BJ (cell line): ENCODE data around the gene MBL2. TPM values are rescaled to one million over a fixed set of nuclear protein-coding genes. Genes with fewer than 3 reads are reported as not detected.

Source experiments
- CTCF ChIA-PET: fragments of 350-600 bp; formaldehyde crosslinking; extraction: SDS; loops from one replicate; lab custom pipeline; 2021; ENCODE audit warnings: antibody characterized with exemption, inconsistent platforms; lab: Yijun Ruan, JAX
- POLR2A ChIA-PET: fragments of 300-600 bp; sonication (Branson Sonifier 250); formaldehyde crosslinking; extraction: SDS; loops from one replicate; lab custom pipeline; 2021; ENCODE audit warnings: antibody characterized with exemption; lab: Charles Lee
- DNase-seq: peaks from one replicate; pipeline ENCODE4 v3.0.0-alpha.2; 2011; ENCODE audit warnings: low read depth
- H3K27me3 ChIP-seq: 2 replicates; pipeline ENCODE4 v1.6.0; 2011; ENCODE audit warnings: low read length; ENCODE audit not compliant: control insufficient read depth, insufficient read depth
- H3K36me3 ChIP-seq: 2 replicates; pipeline ENCODE4 v1.5.1; 2011; ENCODE audit warnings: low read length; ENCODE audit not compliant: control insufficient read depth, insufficient read depth
- H3K4me3 ChIP-seq: 2 replicates; pipeline ENCODE4 v1.5.1; 2011; ENCODE audit warnings: low read depth, mild to moderate bottlenecking, control low read depth, low read length
- CTCF ChIP-seq: IDR thresholded peaks from 2 replicates; pipeline ENCODE4 v1.5.1; 2011; ENCODE audit warnings: low read depth, mild to moderate bottlenecking, control low read depth, inconsistent platforms, low read length, moderate library complexity; ENCODE audit not compliant: insufficient read depth
- polyA plus RNA-seq: library from polyadenylated mRNA; depleted of rRNA; stranded (reverse); fragments of >200 nt; gene quantifications from 2 replicates; pipeline ENCODE4 v1.2.3, GENCODE V29; 2011

Gene MBL2
- polyA plus RNA-seq, 1 experiment = not detected

- TF ChIP-seq CTCF = no peak
- ChIA-PET POLR2A (no interaction called here), CTCF (no interaction called here)
- no peaks in the 10 kb centered on the region for H3K27me3 ChIP-seq
- no peak overlapping the region for H3K4me3 ChIP-seq
- DNase-seq = no peak
- no peaks in the 10 kb centered on the region for H3K36me3 ChIP-seq
Measured at GRCh38 chr10:52810761-52811160, 38.2 kb upstream of the MBL2 start.

DNA sequence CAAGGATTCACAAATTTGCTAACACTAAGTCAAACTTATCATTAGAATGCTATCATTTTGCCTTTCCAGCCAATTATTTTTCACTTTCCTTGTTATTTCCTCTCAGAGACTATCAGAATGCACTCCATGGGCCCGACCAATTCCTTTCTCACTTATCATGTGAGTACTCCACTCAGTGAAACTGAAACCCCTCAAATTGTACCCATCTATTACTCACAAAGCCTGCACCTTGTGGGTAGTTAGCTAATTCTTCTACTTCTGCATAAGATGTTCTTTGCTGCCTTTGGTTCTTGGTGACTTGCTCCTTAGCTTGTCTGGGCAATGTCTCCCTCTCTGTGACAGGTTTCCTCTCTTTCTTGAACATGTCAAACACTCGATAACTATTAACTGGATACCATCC is 35.2 kb upstream of the MBL2 start:
- no peak for TF ChIP-seq CTCF
- ChIA-PET POLR2A (no interaction called here), CTCF (no interaction called here)
- no peaks in the 10 kb centered on the region for H3K27me3 ChIP-seq
- H3K4me3 ChIP-seq = no peak overlapping the region
- no peaks in the 10 kb centered on the region for H3K36me3 ChIP-seq
- no peak for DNase-seq

GRCh38 chr10:52805414-52806285 is 33.1 kb upstream of the MBL2 start:
- no peak overlapping the region for H3K4me3 ChIP-seq
- DNase-seq = no peak
- no peaks in the 10 kb centered on the region for H3K27me3 ChIP-seq
- POLR2A ChIA-PET = no interaction called here
- no peaks in the 10 kb centered on the region for H3K36me3 ChIP-seq
- CTCF ChIA-PET = interaction anchor here (1.2 kb wide), 1 partner anchor 12 kb away, joined by 3 read pairs; no protein-coding TSS in a partner anchor
- TF ChIP-seq CTCF = no peak

GRCh38 chr10:52801947-52802346 is 29.4 kb upstream of the MBL2 start:
- ChIA-PET CTCF (no interaction called here), POLR2A (no interaction called here)
- TF ChIP-seq CTCF = no peak
- Histone ChIP-seq H3K36me3 (no peaks in the 10 kb centered on the region), H3K27me3 (no peaks in the 10 kb centered on the region), H3K4me3 (no peak overlapping the region)
- DNase-seq = peak; percentile 10

DNA sequence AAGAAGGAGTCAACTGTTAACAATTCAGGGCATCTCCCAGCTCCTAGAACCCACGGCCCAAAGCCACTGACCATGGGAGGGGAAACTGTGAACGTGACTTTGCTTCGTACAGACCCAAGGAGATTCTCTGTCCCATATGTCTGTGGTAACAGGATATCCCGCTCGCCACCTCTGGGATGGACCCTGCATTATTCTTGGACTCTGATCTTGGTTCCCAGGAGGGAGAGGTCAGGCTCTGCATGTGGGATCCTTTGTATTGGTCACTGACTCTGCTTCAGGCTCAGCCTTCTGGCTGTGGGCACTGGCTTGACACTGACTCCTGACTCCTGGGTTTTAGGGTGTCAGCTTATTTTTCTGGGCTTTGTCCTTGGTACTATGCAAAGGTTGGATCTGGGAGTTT is 13.5 kb upstream of the MBL2 start:
- H3K4me3 ChIP-seq = no peak overlapping the region
- no peaks in the 10 kb centered on the region; the same call in 1 of the 2 replicates for H3K27me3 ChIP-seq
- no peak for DNase-seq
- no peak for TF ChIP-seq CTCF
- ChIA-PET POLR2A (no interaction called here), CTCF (interaction anchor here (1.5 to 4.9 kb wide), 2 partner anchors 45 to 57 kb away, joined by 3 to 26 read pairs; no protein-coding TSS in a partner anchor)
- H3K36me3 ChIP-seq = no peaks in the 10 kb centered on the region
